ENCODE data around the gene ZFP14. TPM values are rescaled to one million over a fixed set of nuclear protein-coding genes. Genes with fewer than 3 reads are reported as not detected.

The ZFP14 gene
- total and polyA plus RNA-seq, 4 experiments from 2014 or later: 2.1 to 21.2 (median 13.9) TPM

- Mint-ChIP-seq H3K4me3 (peak overlapping the region; percentile 75 to 96 (median 94)), H3K27ac (peak overlapping the region in 4 of 7 donors; percentile 22 to 95 (median 59)), H3K9me3 (peaks cover 0 to 36% (median 17%) of the 10 kb centered on the region in 8 donors), H3K36me3 (peaks cover 7 to 21% of the 10 kb centered on the region in 2 donors), H3K4me1 (peaks cover 13 to 34% (median 18%) of the 10 kb centered on the region in 4 donors), H3K27me3 (no peaks in the 10 kb centered on the region)
- DNase-seq: no peak
- POLR2A ChIA-PET (ENCODE audit: partially characterized antibody): interaction anchor here (0.5 to 2.5 kb wide), 17 partner anchors 17 to 1127 kb away, joined by 3 to 18 read pairs (median 4); partner anchors contain the start of genes ZNF146, ZNF260, ZNF382 and ZNF420
- CTCF ChIA-PET (ENCODE audit: partially characterized antibody): interaction anchor here (0.9 to 1.9 kb wide), 2 partner anchors 699 to 702 kb away, joined by 3 to 4 read pairs; partner anchors contain the start of gene ZNF420
- no peaks in the 10 kb centered on the region for H3K36me3 ChIP-seq (ENCODE audit: insufficient read depth, low read length)
- no peaks in the 10 kb centered on the region for H3K27me3 ChIP-seq (ENCODE audit: insufficient read depth, low read length)
- H3K4me1 ChIP-seq (ENCODE audit: insufficient read depth, low read length): peaks cover 18% of the 10 kb centered on the region
- peak overlapping the region; percentile 76 to 87 for H3K4me3 ChIP-seq (ENCODE audit: low read length in 2 of 2)
- intact Hi-C loops (cut with micrococcal nuclease): loop anchor here (1.0 to 5.0 kb wide), 11 partner anchors 39 to 1400 kb away; partner anchors contain the start of genes ZFP82, ZNF146, ZNF260 and ZNF420
- no peaks in the 10 kb centered on the region for H3K9me3 ChIP-seq (ENCODE audit: control insufficient read depth in 1 of 2, low read length in 2 of 2)
- H3K27ac ChIP-seq (ENCODE audit: low read depth, low read length): peak overlapping the region; percentile 76
These were observed 464 bp upstream of the ZFP14 start for GRCh38 chr19:36379510-36379819.

- Histone ChIP-seq H3K27ac (ENCODE audit: low read depth, low read length) (no peak overlapping the region), H3K27me3 (ENCODE audit: insufficient read depth, low read length) (no peaks in the 10 kb centered on the region), H3K4me1 (ENCODE audit: insufficient read depth, low read length) (peaks cover 18% of the 10 kb centered on the region), H3K4me3 (ENCODE audit: low read length in 2 of 2) (peak overlapping the region in 1 of 2 donors; percentile 87), H3K36me3 (ENCODE audit: insufficient read depth, low read length) (no peaks in the 10 kb centered on the region), H3K9me3 (ENCODE audit: control insufficient read depth in 1 of 2, low read length in 2 of 2) (no peaks in the 10 kb centered on the region)
- Mint-ChIP-seq H3K9me3 (peaks cover 0 to 42% (median 18%) of the 10 kb centered on the region in 8 donors), H3K4me3 (peak overlapping the region; percentile 87 to 96 (median 94)), H3K27ac (peak overlapping the region in 5 of 7 donors; percentile 81 to 95 (median 93)), H3K36me3 (peaks cover 15 to 33% of the 10 kb centered on the region in 2 donors), H3K27me3 (no peaks in the 10 kb centered on the region), H3K4me1 (peaks cover 14 to 35% (median 19%) of the 10 kb centered on the region in 4 donors)
- no peak for DNase-seq
- CTCF ChIA-PET (ENCODE audit: partially characterized antibody): interaction anchor here (1.9 kb wide), 1 partner anchor 700 kb away, joined by 4 read pairs; the partner anchor contains the start of gene ZNF420
- intact Hi-C loops (cut with micrococcal nuclease): loop anchor here (1.0 to 5.0 kb wide), 4 partner anchors 163 to 1090 kb away; partner anchors contain the start of genes ZNF146, ZNF382, ZNF565 and ZNF569
- POLR2A ChIA-PET (ENCODE audit: partially characterized antibody): interaction anchor here (0.5 to 2.5 kb wide), 8 partner anchors 27 to 1217 kb away, joined by 4 to 18 read pairs (median 4); partner anchors contain the start of genes ZNF260, ZNF420, ZNF540 and ZNF566
These were observed 1.3 kb downstream of the ZFP14 start for GRCh38 chr19:36377541-36378178.

- ChIA-PET POLR2A (ENCODE audit: partially characterized antibody) (interaction anchor here (1.1 to 1.4 kb wide), 2 partner anchors 45 to 155 kb away, joined by 3 read pairs; partner anchors contain the start of gene ZFP82), CTCF (ENCODE audit: partially characterized antibody) (interaction anchor here (1.6 kb wide), 1 partner anchor 115 kb away, joined by 3 read pairs; no protein-coding TSS in a partner anchor)
- Histone ChIP-seq H3K27ac (ENCODE audit: low read depth, low read length) (no peak overlapping the region), H3K4me3 (ENCODE audit: low read length in 2 of 2) (no peak overlapping the region), H3K4me1 (ENCODE audit: insufficient read depth, low read length) (peaks cover 13% of the 10 kb centered on the region), H3K36me3 (ENCODE audit: insufficient read depth, low read length) (no peaks in the 10 kb centered on the region), H3K9me3 (ENCODE audit: control insufficient read depth in 1 of 2, low read length in 2 of 2) (peaks cover 6% of the 10 kb centered on the region in 2 donors), H3K27me3 (ENCODE audit: insufficient read depth, low read length) (no peaks in the 10 kb centered on the region)
- intact Hi-C loops (cut with micrococcal nuclease): no loop called here
- no peaks in the 10 kb centered on the region for H3K27me3 Mint-ChIP-seq
- H3K4me3 Mint-ChIP-seq: no peak overlapping the region
- H3K27ac Mint-ChIP-seq: peak overlapping the region in 1 of 7 donors; percentile 64
- no peak for DNase-seq
- peaks cover 15 to 35% (median 20%) of the 10 kb centered on the region in 4 donors for H3K4me1 Mint-ChIP-seq
- peaks cover 0 to 63% (median 29%) of the 10 kb centered on the region in 8 donors for H3K9me3 Mint-ChIP-seq
- peaks cover 46 to 62% of the 10 kb centered on the region in 2 donors for H3K36me3 Mint-ChIP-seq
These were observed 5.3 kb downstream of the ZFP14 start for GRCh38 chr19:36373638-36374156.

GRCh38 chr19:36371886-36372285 lies 7.1 kb downstream of the ZFP14 start:
- DNase-seq: no peak
- no peak overlapping the region for H3K4me3 Mint-ChIP-seq
- H3K27me3 Mint-ChIP-seq: no peaks in the 10 kb centered on the region
- H3K36me3 Mint-ChIP-seq: peaks cover 64 to 69% of the 10 kb centered on the region in 2 donors
- CTCF ChIA-PET (ENCODE audit: partially characterized antibody): no interaction called here
- H3K36me3 ChIP-seq (ENCODE audit: insufficient read depth, low read length): peaks cover 6% of the 10 kb centered on the region
- H3K27me3 ChIP-seq (ENCODE audit: insufficient read depth, low read length): no peaks in the 10 kb centered on the region
- H3K27ac ChIP-seq (ENCODE audit: low read depth, low read length): no peak overlapping the region
- H3K9me3 ChIP-seq (ENCODE audit: control insufficient read depth in 1 of 2, low read length in 2 of 2): peaks cover 6% of the 10 kb centered on the region in 2 donors
- peaks cover 0 to 78% (median 42%) of the 10 kb centered on the region in 8 donors for H3K9me3 Mint-ChIP-seq
- peaks cover 4 to 17% (median 9%) of the 10 kb centered on the region in 4 donors for H3K4me1 Mint-ChIP-seq
- no peak overlapping the region for H3K27ac Mint-ChIP-seq
- H3K4me3 ChIP-seq (ENCODE audit: low read length in 2 of 2): no peak overlapping the region
- no peaks in the 10 kb centered on the region for H3K4me1 ChIP-seq (ENCODE audit: insufficient read depth, low read length)
- intact Hi-C loops (cut with micrococcal nuclease): no loop called here
- POLR2A ChIA-PET (ENCODE audit: partially characterized antibody): no interaction called here

- no peak overlapping the region for H3K27ac Mint-ChIP-seq
- Histone ChIP-seq H3K27ac (ENCODE audit: low read depth, low read length) (no peak overlapping the region), H3K27me3 (ENCODE audit: insufficient read depth, low read length) (no peaks in the 10 kb centered on the region), H3K4me1 (ENCODE audit: insufficient read depth, low read length) (no peaks in the 10 kb centered on the region), H3K9me3 (ENCODE audit: control insufficient read depth in 1 of 2, low read length in 2 of 2) (peaks cover 0 to 9% of the 10 kb centered on the region in 2 donors), H3K4me3 (ENCODE audit: low read length in 2 of 2) (no peak overlapping the region), H3K36me3 (ENCODE audit: insufficient read depth, low read length) (peaks cover 46% of the 10 kb centered on the region)
- H3K27me3 Mint-ChIP-seq: no peaks in the 10 kb centered on the region
- ChIA-PET POLR2A (ENCODE audit: partially characterized antibody) (no interaction called here), CTCF (ENCODE audit: partially characterized antibody) (no interaction called here)
- no peaks in the 10 kb centered on the region for H3K4me1 Mint-ChIP-seq
- no peak overlapping the region for H3K4me3 Mint-ChIP-seq
- peaks cover 7 to 81% (median 45%) of the 10 kb centered on the region in 8 donors for H3K9me3 Mint-ChIP-seq
- intact Hi-C loops (cut with micrococcal nuclease): no loop called here
- no peak for DNase-seq
- peaks cover 85 to 89% of the 10 kb centered on the region in 2 donors for H3K36me3 Mint-ChIP-seq
These were observed 15.2 kb downstream of the ZFP14 start for GRCh38 chr19:36363845-36364244.

- no peak for DNase-seq
- no peak overlapping the region for H3K27ac Mint-ChIP-seq
- Histone ChIP-seq H3K4me3 (ENCODE audit: low read length in 2 of 2) (no peak overlapping the region), H3K36me3 (ENCODE audit: insufficient read depth, low read length) (peaks cover 14% of the 10 kb centered on the region), H3K27me3 (ENCODE audit: insufficient read depth, low read length) (no peaks in the 10 kb centered on the region), H3K9me3 (ENCODE audit: control insufficient read depth in 1 of 2, low read length in 2 of 2) (peaks cover 17 to 59% of the 10 kb centered on the region in 2 donors), H3K4me1 (ENCODE audit: insufficient read depth, low read length) (no peaks in the 10 kb centered on the region), H3K27ac (ENCODE audit: low read depth, low read length) (no peak overlapping the region)
- H3K36me3 Mint-ChIP-seq: peaks cover 69 to 80% of the 10 kb centered on the region in 2 donors
- H3K4me3 Mint-ChIP-seq: no peak overlapping the region
- ChIA-PET POLR2A (ENCODE audit: partially characterized antibody) (no interaction called here), CTCF (ENCODE audit: partially characterized antibody) (no interaction called here)
- peaks cover 2 to 98% (median 86%) of the 10 kb centered on the region in 8 donors for H3K9me3 Mint-ChIP-seq
- no peaks in the 10 kb centered on the region for H3K27me3 Mint-ChIP-seq
- no peaks in the 10 kb centered on the region for H3K4me1 Mint-ChIP-seq
- intact Hi-C loops (cut with micrococcal nuclease): no loop called here
These were observed 38.1 kb downstream of the ZFP14 start for GRCh38 chr19:36340786-36341372.
